Hepatocyte (in vitro differentiated cells): ENCODE data around the gene MORC1. TPM values are rescaled to one million over a fixed set of nuclear protein-coding genes. Genes with fewer than 3 reads are reported as not detected.

Experiments
- DNase-seq: peaks from one replicate; pipeline ENCODE4 v3.0.0-alpha.2; 2016; ENCODE audit warnings: low spot score
- H2AFZ ChIP-seq: fragments of 200-600 bp; sonication (generic); 2 replicates; pipeline ENCODE4 v1.6.0; 2016; ENCODE audit warnings: antibody characterized with exemption, mild to moderate bottlenecking
- H3K27ac ChIP-seq: fragments of 200-600 bp; sonication (generic); 2 replicates; pipeline ENCODE4 v1.5.1; 2016; ENCODE audit warnings: mild to moderate bottlenecking
- H3K27me3 ChIP-seq: fragments of 200-600 bp; sonication (generic); 2 replicates; pipeline ENCODE4 v1.6.1; 2016
- H3K36me3 ChIP-seq: fragments of 200-600 bp; sonication (generic); replicated peaks from 2 replicates; pipeline ENCODE4 v1.5.1; 2016; ENCODE audit warnings: low read depth; ENCODE audit not compliant: insufficient read depth
- H3K4me1 ChIP-seq: fragments of 200-600 bp; sonication (generic); 2 replicates; pipeline ENCODE4 v1.5.1; 2016; ENCODE audit warnings: mild to moderate bottlenecking, moderate library complexity; ENCODE audit not compliant: insufficient read depth
- H3K4me2 ChIP-seq: fragments of 200-600 bp; sonication (generic); 2 replicates; pipeline ENCODE4 v1.6.0; 2016
- H3K4me3 ChIP-seq: fragments of 200-600 bp; sonication (generic); 2 replicates; pipeline ENCODE4 v1.5.1; 2016; ENCODE audit warnings: mild to moderate bottlenecking
- H3K79me2 ChIP-seq: fragments of 200-600 bp; sonication (generic); 2 replicates; pipeline ENCODE4 v1.6.0; 2017; ENCODE audit warnings: mild to moderate bottlenecking
- H3K9me2 ChIP-seq: fragments of 200-600 bp; sonication (generic); replicated peaks from 2 replicates; pipeline ENCODE4 v1.6.0; 2017; ENCODE audit warnings: mild to moderate bottlenecking; ENCODE audit not compliant: insufficient read depth
- H3K9me3 ChIP-seq: fragments of 200-600 bp; sonication (generic); 2 replicates; pipeline ENCODE4 v1.5.1; 2016; ENCODE audit warnings: low read depth, mild to moderate bottlenecking
- H4K20me1 ChIP-seq: fragments of 200-600 bp; sonication (generic); 2 replicates; pipeline ENCODE4 v1.6.0; 2016; ENCODE audit warnings: mild to moderate bottlenecking; ENCODE audit not compliant: insufficient read depth, poor library complexity, severe bottlenecking
- EZH2 ChIP-seq: fragments of 200-600 bp; sonication (generic); IDR thresholded peaks from 2 replicates; pipeline ENCODE4 v1.6.1; 2016; ENCODE audit warnings: antibody characterized with exemption, mild to moderate bottlenecking, borderline replicate concordance
- EZH2phosphoT487 ChIP-seq: fragments of 200-600 bp; sonication (generic); IDR thresholded peaks from one replicate; pipeline ENCODE4 v1.6.1; 2018; ENCODE audit warnings: antibody characterized with exemption, mild to moderate bottlenecking, low read depth, moderate library complexity; ENCODE audit not compliant: unreplicated experiment, severe bottlenecking
- WGBS: methylation state at CpG from one replicate; pipeline ENCODE4 v1.1.6; 2016; ENCODE audit warnings: low lambda C conversion rate; ENCODE audit errors: missing lambda C conversion rate; 5-methylcytosine and 5-hydroxymethylcytosine counted together
- polyA plus RNA-seq: library from polyadenylated mRNA; unstranded; fragments of >200 nt; fragmentation: Nextera tagmentation; extraction: Ambion mirVana; gene quantifications from 2 replicates; pipeline ENCODE4 v1.2.1, GENCODE V29; 2016
- total RNA-seq: library from RNA; depleted of rRNA; stranded (reverse); fragments of >200 nt; gene quantifications from 2 replicates; pipeline ENCODE4 v1.2.3, GENCODE V29; 2014
- TF ChIP-seq, protein P1 (sequence below): fragments of 200-600 bp; sonication (generic); IDR thresholded peaks from 2 replicates; pipeline ENCODE4 v1.5.1; 2016; ENCODE audit warnings: antibody characterized with exemption, mild to moderate bottlenecking; ENCODE audit not compliant: poor library complexity

Gene MORC1
- total and polyA plus RNA-seq, 2 experiments from 2014 or later = 2.8 to 6.7 TPM

- H3K4me2 ChIP-seq = peak overlapping the region; percentile 51
- TF ChIP-seq EZH2phosphoT487 (no peak), EZH2 (no peak)
- TF ChIP-seq, protein P1, sequence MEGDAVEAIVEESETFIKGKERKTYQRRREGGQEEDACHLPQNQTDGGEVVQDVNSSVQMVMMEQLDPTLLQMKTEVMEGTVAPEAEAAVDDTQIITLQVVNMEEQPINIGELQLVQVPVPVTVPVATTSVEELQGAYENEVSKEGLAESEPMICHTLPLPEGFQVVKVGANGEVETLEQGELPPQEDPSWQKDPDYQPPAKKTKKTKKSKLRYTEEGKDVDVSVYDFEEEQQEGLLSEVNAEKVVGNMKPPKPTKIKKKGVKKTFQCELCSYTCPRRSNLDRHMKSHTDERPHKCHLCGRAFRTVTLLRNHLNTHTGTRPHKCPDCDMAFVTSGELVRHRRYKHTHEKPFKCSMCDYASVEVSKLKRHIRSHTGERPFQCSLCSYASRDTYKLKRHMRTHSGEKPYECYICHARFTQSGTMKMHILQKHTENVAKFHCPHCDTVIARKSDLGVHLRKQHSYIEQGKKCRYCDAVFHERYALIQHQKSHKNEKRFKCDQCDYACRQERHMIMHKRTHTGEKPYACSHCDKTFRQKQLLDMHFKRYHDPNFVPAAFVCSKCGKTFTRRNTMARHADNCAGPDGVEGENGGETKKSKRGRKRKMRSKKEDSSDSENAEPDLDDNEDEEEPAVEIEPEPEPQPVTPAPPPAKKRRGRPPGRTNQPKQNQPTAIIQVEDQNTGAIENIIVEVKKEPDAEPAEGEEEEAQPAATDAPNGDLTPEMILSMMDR = no peak
- DNase-seq = no peak
- no peaks in the 10 kb centered on the region for H3K79me2 ChIP-seq
- peak overlapping the region; percentile 45 for H3K27ac ChIP-seq
- H3K4me3 ChIP-seq = no peak overlapping the region
- no peaks in the 10 kb centered on the region for H4K20me1 ChIP-seq
- no peaks in the 10 kb centered on the region for H3K9me2 ChIP-seq
- H3K4me1 ChIP-seq = peaks cover 16% of the 10 kb centered on the region
- H2AFZ ChIP-seq = no peak overlapping the region
- no peaks in the 10 kb centered on the region for H3K9me3 ChIP-seq
- H3K36me3 ChIP-seq = no peaks in the 10 kb centered on the region
- WGBS = 53% methylated on average over 5 of the region's 5 CpGs
- no peaks in the 10 kb centered on the region for H3K27me3 ChIP-seq
Observed at GRCh38 chr3:108940568-108941263, 177.2 kb downstream of the MORC1 start.

DNA sequence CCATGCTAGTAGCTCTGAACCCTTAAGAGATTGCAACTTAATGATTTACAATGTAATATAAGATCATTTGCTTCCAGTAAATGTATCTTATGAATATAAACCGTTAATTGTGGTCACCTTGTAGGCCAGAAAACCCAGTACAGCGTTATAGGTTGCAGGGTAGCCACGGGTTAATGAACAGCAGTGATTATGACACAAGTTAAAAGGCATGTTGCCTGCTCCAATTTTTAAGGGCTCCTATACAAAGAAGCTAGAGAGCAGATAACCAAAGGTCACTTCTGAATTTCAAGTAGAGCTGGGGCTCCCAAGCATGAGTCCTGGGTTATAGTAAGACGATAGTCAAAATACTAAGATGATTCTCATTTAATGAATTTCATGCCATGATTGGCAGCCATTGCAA is 177.8 kb downstream of the MORC1 start:
- no peak for TF ChIP-seq EZH2
- TF ChIP-seq, protein P1 = no peak
- no peak for TF ChIP-seq EZH2phosphoT487
- peak overlapping the region; percentile 45 for H3K27ac ChIP-seq

DNA sequence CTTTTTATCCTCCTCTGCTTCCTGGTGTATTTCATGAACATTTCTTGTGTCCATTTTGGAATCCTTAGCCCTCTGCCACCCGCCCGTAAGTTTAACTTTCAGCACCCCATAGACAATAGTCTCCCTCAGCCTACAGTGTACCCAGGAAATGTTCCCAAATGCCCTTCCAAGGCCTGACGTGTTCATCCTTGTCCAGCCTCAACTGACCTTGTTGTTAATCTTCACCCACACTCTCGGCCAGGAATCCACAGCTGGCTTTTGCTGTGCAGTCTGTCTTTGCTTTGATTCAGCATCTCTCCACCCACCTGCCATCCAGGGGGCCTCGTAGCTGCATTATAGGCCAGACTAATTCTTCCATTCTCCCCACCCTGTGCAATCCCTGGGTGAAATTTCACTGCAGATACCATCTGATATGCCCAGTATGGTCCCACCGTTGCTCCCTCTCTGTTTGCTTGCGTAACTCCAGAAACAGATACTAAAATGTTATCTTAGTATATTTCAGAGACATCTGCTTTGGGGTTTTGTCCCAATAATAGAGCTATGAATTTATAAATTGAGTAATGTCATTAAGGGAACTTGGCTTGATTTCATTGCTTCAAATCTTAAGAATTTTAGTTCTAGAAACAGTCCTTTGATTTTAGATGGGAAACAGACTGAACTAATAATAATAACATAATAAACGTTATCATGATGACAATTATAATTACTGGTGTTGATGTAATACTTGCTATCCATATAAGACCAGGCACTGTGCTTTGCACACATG is 180.8 kb downstream of the MORC1 start:
- H3K27ac ChIP-seq = no peak overlapping the region
- H3K4me2 ChIP-seq = no peak overlapping the region
- no peak for DNase-seq
- TF ChIP-seq EZH2phosphoT487 = no peak
- TF ChIP-seq, protein P1 = no peak
- TF ChIP-seq EZH2 = no peak
- 77% methylated on average over 8 of the region's 8 CpGs for WGBS
- H3K27me3 ChIP-seq = no peaks in the 10 kb centered on the region
- no peaks in the 10 kb centered on the region for H3K79me2 ChIP-seq
- H3K9me3 ChIP-seq = no peaks in the 10 kb centered on the region
- H3K4me1 ChIP-seq = peaks cover 16% of the 10 kb centered on the region
- H4K20me1 ChIP-seq = no peaks in the 10 kb centered on the region
- no peaks in the 10 kb centered on the region for H3K36me3 ChIP-seq
- no peaks in the 10 kb centered on the region for H3K9me2 ChIP-seq
- no peak overlapping the region for H3K4me3 ChIP-seq
- no peak overlapping the region for H2AFZ ChIP-seq

More for the DNA sequence above, 177.8 kb downstream of the MORC1 start:
- WGBS = 30% methylated on average over 4 of the region's 4 CpGs
- Histone ChIP-seq H3K4me1 (peaks cover 16% of the 10 kb centered on the region), H3K4me2 (peak overlapping the region; percentile 51), H3K9me2 (no peaks in the 10 kb centered on the region), H3K36me3 (no peaks in the 10 kb centered on the region), H4K20me1 (no peaks in the 10 kb centered on the region), H3K9me3 (no peaks in the 10 kb centered on the region), H3K4me3 (no peak overlapping the region), H3K79me2 (no peaks in the 10 kb centered on the region), H3K27me3 (no peaks in the 10 kb centered on the region), H2AFZ (no peak overlapping the region)
- DNase-seq = peak; percentile 9
